Testis (tissue), 2 donors: ENCODE data around the gene CDH4.

ENCODE experiments used
- POLR2A ChIP-seq: fragments of 450-650 bp; IDR thresholded peaks from one replicate; pipeline ENCODE4 v1.6.1; 2017; ENCODE audit warnings: antibody characterized with exemption, mild to moderate bottlenecking, moderate library complexity
- TF ChIP-seq, protein P1 (sequence below), 3 experiments: fragments of 450-650 bp in 2 of 3; fragments of 200-600 bp in 1 of 3; sonication (generic) in 1 of 3; IDR thresholded peaks; one replicate each; pipeline ENCODE4 v1.5.1; 2016 to 2019; ENCODE audit warnings: antibody characterized with exemption in 3 of 3, mild to moderate bottlenecking in 2 of 3, moderate library complexity in 1 of 3

DNA sequence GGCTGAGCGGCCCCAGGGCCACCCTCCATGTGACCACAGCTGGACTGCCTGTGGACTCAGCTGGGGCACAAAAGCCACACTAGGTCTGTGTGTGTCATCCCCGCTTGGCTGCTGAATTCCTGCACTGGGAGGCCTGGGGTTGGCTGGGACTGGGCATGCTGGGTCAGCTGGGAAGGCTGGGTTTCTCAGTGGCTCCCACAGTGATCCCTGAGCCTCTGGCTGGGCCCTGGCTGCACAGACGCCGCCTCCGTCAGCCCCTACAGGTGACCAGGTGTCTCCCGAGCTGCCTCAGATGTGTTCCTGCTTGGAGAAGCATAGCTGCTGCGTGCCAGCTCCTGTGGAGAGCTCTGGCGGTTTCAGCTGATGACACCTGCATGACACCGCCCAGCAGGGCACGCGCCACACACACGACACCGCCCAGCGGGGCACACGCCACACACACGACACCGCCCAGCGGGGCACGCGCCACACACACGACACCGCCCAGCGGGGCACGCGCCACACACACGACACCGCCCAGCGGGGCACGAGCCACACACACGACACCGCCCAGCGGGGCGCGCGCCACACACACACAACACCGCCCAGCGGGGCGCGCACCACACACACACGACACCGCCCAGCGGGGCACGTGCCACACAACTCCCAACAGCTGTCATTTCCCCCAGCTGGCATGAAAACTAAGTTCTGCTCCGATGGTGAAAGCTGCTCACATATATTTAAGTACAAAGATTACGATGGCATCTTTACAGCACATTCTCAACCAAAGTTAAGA, 724.8 kb downstream of the CDH4 start:
- TF ChIP-seq, protein P1, sequence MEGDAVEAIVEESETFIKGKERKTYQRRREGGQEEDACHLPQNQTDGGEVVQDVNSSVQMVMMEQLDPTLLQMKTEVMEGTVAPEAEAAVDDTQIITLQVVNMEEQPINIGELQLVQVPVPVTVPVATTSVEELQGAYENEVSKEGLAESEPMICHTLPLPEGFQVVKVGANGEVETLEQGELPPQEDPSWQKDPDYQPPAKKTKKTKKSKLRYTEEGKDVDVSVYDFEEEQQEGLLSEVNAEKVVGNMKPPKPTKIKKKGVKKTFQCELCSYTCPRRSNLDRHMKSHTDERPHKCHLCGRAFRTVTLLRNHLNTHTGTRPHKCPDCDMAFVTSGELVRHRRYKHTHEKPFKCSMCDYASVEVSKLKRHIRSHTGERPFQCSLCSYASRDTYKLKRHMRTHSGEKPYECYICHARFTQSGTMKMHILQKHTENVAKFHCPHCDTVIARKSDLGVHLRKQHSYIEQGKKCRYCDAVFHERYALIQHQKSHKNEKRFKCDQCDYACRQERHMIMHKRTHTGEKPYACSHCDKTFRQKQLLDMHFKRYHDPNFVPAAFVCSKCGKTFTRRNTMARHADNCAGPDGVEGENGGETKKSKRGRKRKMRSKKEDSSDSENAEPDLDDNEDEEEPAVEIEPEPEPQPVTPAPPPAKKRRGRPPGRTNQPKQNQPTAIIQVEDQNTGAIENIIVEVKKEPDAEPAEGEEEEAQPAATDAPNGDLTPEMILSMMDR (IDR thresholded peaks at IDR 0.05) = no peak
- TF ChIP-seq POLR2A = no peak
